Measurements from ENCODE around the gene VTCN1. TPM values are rescaled to one million over a fixed set of nuclear protein-coding genes. Genes with fewer than 3 reads are reported as not detected.

Gene VTCN1
- polyA plus RNA-seq, 3 donors, result not detected

- intact Hi-C loops (cut with micrococcal nuclease), result no loop called here
- Histone ChIP-seq H3K4me1 (ENCODE audit: control insufficient read depth in 1 of 2, insufficient read depth in 2 of 2, low read length in 2 of 2) (no peaks in the 10 kb centered on the region), H2AFZ (ENCODE audit: insufficient read depth, low read depth, low read length, poor library complexity, severe bottlenecking) (no peak overlapping the region), H3K27me3 (ENCODE audit: control insufficient read depth in 2 of 2, insufficient read depth in 2 of 2, low read length in 2 of 2) (no peaks in the 10 kb centered on the region), H3K27ac (ENCODE audit: low read depth in 1 of 2, low read length in 2 of 2) (no peak overlapping the region), H4K20me1 (ENCODE audit: insufficient read depth, low read length) (no peaks in the 10 kb centered on the region), H3K36me3 (replicated peaks in 1 of 2; ENCODE audit: control insufficient read depth in 1 of 2, insufficient read depth in 2 of 2, low read length in 2 of 2) (no peaks in the 10 kb centered on the region), H3K4me2 (replicated peaks; ENCODE audit: extremely low read depth, low read length, poor library complexity, severe bottlenecking) (no peak overlapping the region), H3K9me3 (replicated peaks in 1 of 2; ENCODE audit: control insufficient read depth in 1 of 2, insufficient read depth in 1 of 2, low read length in 2 of 2) (no peaks in the 10 kb centered on the region), H3K9ac (ENCODE audit: insufficient read depth, low read length, poor library complexity, severe bottlenecking) (no peak overlapping the region), H3K4me3 (replicated peaks in 1 of 3; ENCODE audit: low read depth in 2 of 3, low read length in 3 of 3) (no peak overlapping the region), H3K79me2 (ENCODE audit: insufficient read depth, low read length) (no peaks in the 10 kb centered on the region)
- H3K36me3 Mint-ChIP-seq, result no peaks in the 10 kb centered on the region
- H3K4me1 Mint-ChIP-seq, result no peaks in the 10 kb centered on the region
- peaks cover 0 to 6% (median 0%) of the 10 kb centered on the region in 7 donors for H3K9me3 Mint-ChIP-seq
- H3K4me3 Mint-ChIP-seq, result no peak overlapping the region
- 100% methylated on average over 1 of the region's 4 CpGs for WGBS (ENCODE audit: insufficient coverage)
- TF ChIP-seq CTCF (IDR thresholded peaks at IDR 0.05), result no peak
- DNase-seq, result no peak
- no peak overlapping the region for H3K27ac Mint-ChIP-seq
- H3K27me3 Mint-ChIP-seq (ENCODE audit: low read depth in 3 of 3), result peaks cover 3 to 8% (median 4%) of the 10 kb centered on the region in 3 donors
Measured at GRCh38 chr1:117210386-117210785, 341 bp downstream of the VTCN1 start.

- no peak for TF ChIP-seq CTCF (IDR thresholded peaks at IDR 0.05)
- Histone ChIP-seq H2AFZ (ENCODE audit: insufficient read depth, low read depth, low read length, poor library complexity, severe bottlenecking) (no peak overlapping the region), H3K4me3 (replicated peaks in 1 of 3; ENCODE audit: low read depth in 2 of 3, low read length in 3 of 3) (no peak overlapping the region), H3K4me2 (replicated peaks; ENCODE audit: extremely low read depth, low read length, poor library complexity, severe bottlenecking) (no peak overlapping the region), H3K4me1 (ENCODE audit: control insufficient read depth in 1 of 2, insufficient read depth in 2 of 2, low read length in 2 of 2) (no peaks in the 10 kb centered on the region), H3K9me3 (replicated peaks in 1 of 2; ENCODE audit: control insufficient read depth in 1 of 2, insufficient read depth in 1 of 2, low read length in 2 of 2) (no peaks in the 10 kb centered on the region), H3K9ac (ENCODE audit: insufficient read depth, low read length, poor library complexity, severe bottlenecking) (no peak overlapping the region), H3K36me3 (replicated peaks in 1 of 2; ENCODE audit: control insufficient read depth in 1 of 2, insufficient read depth in 2 of 2, low read length in 2 of 2) (no peaks in the 10 kb centered on the region), H4K20me1 (ENCODE audit: insufficient read depth, low read length) (no peaks in the 10 kb centered on the region), H3K79me2 (ENCODE audit: insufficient read depth, low read length) (no peaks in the 10 kb centered on the region), H3K27me3 (ENCODE audit: control insufficient read depth in 2 of 2, insufficient read depth in 2 of 2, low read length in 2 of 2) (no peaks in the 10 kb centered on the region), H3K27ac (ENCODE audit: low read depth in 1 of 2, low read length in 2 of 2) (no peak overlapping the region)
- H3K27me3 Mint-ChIP-seq (ENCODE audit: low read depth in 3 of 3), result peaks cover 3 to 8% (median 4%) of the 10 kb centered on the region in 3 donors
- no peak overlapping the region for H3K4me3 Mint-ChIP-seq
- no peaks in the 10 kb centered on the region for H3K4me1 Mint-ChIP-seq
- H3K27ac Mint-ChIP-seq, result no peak overlapping the region
- H3K36me3 Mint-ChIP-seq, result no peaks in the 10 kb centered on the region
- H3K9me3 Mint-ChIP-seq, result peaks cover 0 to 4% (median 0%) of the 10 kb centered on the region in 7 donors
- no CpG with 5 or more reads among the region's 3 CpGs for WGBS (ENCODE audit: insufficient coverage)
- no peak for DNase-seq
- intact Hi-C loops (cut with micrococcal nuclease), result no loop called here
Measured at GRCh38 chr1:117209094-117209493, 1.6 kb downstream of the VTCN1 start.
